22Rv1 (cell line): ENCODE data around the gene ADCY5.

Experiments used
- H3K27ac ChIP-seq: fragments of 450-650 bp; 2 replicates; pipeline ENCODE4 v1.5.1; 2017
- CTCF ChIP-seq: fragments of 450-650 bp; IDR thresholded peaks from 2 replicates; pipeline ENCODE4 v1.5.1; 2017; ENCODE audit warnings: mild to moderate bottlenecking
- ZFX ChIP-seq: fragments of 450-650 bp; IDR thresholded peaks from 2 replicates; pipeline ENCODE4 v1.6.1; 2017; ENCODE audit warnings: antibody characterized with exemption, borderline replicate concordance

The ADCY5 gene

DNA sequence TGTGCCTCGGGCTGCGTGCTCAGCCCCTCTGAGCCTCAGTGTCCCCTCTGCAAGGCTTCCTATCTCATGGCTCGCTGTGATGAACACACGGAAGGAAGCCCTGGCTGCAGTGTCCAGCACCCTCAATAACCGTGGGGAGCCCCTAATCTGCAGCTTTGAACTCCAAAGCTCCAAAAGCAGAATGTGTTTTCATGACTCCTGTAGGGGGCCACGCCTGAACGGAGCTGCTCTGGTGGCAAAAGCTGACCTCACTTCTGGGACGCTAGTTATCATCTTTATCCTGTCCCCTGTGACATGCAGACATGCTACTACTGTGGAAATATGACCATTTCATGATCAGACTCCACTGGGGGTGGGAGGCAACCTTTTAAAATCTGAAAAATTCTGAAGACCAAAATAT is 148.3 kb downstream of the ADCY5 start:
- no peak overlapping the region for H3K27ac ChIP-seq
- no peak for TF ChIP-seq ZFX
- TF ChIP-seq CTCF, result no peak

DNA sequence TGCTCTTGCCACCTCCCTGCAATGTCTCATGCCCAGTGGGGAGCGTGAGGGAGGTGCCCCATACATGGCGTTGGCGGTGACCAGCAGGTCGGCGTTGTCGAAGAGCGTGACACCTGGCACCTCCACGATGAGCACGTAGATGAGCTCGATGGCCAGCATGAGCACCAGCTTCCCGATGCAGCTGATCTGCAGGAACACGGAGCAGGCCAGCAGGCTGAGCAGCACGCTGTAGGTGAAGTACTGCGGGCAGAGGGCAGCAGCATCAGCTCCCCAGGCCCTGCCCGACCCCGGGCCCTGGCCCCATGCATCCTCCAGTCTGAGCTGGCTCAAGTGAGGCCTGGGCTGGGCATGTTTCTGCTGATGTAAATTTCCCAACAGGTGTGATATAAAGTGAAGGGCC is 148.8 kb downstream of the ADCY5 start:
- H3K27ac ChIP-seq, result no peak overlapping the region
- TF ChIP-seq CTCF (no peak), ZFX (no peak)

DNA sequence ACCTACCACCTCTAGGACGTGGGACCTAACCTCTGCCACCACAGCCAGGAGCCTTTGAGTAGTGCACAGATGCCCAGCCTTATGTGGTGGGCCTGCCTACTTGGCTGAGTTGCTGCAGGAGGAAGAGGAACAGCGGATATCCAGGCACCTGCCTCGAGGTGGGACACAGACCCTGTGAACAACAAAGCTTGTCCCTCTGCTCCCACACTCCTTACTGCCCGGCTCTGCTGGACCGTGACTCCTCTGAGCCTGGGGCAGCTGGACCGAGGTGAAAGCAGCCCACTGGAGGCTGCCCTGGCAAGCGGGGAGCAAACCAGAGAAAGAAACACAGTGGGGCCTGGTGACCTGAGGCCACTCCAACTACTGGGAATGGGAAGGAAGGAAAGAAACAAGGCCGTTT is 149.3 kb downstream of the ADCY5 start:
- TF ChIP-seq CTCF, result no peak
- TF ChIP-seq ZFX, result no peak
- no peak overlapping the region for H3K27ac ChIP-seq

DNA sequence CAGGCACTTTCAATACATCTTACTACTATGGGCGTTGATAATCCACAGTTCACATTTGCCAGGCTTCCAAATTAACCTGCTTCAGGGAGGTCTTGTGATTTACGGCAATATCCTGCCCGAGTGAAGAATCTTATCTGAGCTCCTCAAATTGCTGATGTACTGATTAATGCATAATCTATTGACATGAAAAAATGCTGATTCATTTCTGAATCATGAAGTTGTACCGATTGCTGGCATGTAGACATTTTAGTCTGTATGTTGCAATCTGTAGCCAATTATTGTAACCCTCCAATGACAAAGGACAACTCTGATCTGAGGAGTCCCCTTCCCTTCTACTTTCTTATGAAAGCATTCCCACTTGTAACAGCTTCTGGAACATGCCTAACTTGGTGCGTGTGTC is 150.0 kb downstream of the ADCY5 start:
- no peak for TF ChIP-seq ZFX
- TF ChIP-seq CTCF, result no peak
- H3K27ac ChIP-seq, result no peak overlapping the region

DNA sequence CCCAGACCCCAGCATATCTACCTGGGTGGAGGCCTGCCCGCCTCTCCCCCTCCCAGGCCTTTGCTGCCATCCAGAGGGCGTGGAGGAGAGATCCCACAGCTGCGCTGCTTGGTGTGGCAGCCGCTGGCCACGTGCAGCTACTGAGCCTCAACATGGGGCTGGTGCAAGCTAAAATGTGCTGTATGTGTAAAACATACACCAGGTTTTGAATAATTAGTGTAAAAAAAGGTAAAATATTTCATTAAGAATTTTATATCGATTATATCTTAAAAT is 151.3 kb downstream of the ADCY5 start:
- no peak overlapping the region for H3K27ac ChIP-seq
- peak; percentile 16; the same call in 1 of the 2 replicates for TF ChIP-seq CTCF
- TF ChIP-seq ZFX, result no peak

DNA sequence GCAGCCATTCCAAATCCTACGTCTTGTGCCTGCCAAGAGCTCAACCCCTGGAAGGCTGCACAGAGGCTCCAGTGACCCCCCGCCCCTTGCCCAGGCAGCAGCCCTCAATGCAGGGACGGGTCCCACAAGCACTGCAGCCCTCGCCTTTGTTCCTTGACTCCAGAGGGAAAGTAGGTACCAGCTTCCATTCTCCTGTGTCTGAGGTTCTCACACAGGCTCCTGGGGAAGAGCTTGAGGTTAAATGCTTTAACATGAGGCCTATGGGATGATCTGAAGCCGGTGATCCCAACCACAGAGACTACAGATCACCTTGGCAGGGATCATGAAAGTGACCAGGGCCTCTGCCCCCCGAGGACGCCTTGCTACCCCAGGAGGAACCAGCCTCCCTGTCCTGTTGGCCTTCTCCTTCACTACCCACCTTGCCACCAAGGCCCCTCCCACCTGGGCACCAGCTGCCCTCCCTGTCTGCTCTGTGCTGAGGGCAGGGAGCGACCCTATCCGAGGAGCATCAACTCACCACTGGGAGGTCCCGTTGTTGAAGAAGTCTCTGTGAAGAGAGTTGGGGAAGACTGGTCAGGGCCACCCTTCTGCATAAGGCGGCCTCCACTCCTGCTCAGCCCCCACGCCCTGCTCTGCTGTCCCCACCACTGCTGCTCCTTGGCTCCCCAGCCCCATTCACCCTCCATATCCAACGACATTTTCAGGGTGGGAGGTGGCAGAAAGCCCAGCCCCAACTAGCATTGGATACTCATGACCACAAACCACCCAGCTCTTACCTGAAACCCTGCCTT is 151.9 kb downstream of the ADCY5 start:
- no peak overlapping the region for H3K27ac ChIP-seq
- no peak for TF ChIP-seq ZFX
- no peak for TF ChIP-seq CTCF

GRCh38 chr3:123296261-123296660 is 152.6 kb downstream of the ADCY5 start:
- TF ChIP-seq CTCF (no peak), ZFX (no peak)
- H3K27ac ChIP-seq, result no peak overlapping the region
